ENCODE results near the gene PTGDS.

Gene PTGDS

DNA sequence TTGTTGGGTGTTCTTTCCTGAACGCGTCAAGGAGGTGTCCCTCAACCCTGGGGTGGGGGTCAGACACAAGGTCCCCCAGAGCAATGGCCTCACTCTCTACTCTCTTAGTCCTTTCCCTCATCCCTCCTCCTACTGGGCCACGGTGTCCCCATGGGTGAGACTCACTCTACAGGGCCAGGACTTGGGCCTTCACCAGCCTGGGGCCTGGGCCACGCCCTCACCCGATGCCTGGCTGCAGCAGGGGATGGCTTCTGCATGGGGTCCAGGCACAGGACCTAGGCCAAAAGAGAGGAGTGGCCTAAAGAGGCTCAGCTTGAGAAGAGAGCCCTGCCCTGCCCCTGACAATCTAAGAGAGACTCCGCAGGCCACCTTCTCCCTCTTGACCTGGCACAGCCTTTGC, 19.4 kb upstream of the PTGDS start:
- no peak for DNase-seq (ENCODE audit: low read depth, low spot score)

DNA sequence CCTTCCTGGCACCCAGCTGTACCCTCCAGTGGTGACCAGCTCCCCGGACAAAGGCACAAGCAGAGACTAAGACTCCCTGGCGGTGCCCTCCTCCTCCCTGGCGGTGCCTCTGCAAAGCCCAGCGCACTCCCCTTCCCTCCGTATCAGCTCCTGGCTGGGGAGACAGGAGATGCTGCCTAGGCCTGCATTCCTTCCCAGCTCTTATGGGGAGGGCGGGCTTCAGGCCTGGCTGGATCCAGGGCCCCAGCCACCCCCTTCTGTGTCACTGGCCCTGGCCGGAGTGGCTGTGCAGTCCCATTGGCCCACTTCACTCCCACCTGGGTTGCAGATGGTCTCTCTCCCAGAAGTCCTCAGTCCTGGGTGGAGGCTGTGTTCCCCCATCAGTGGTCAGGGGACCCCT, 18.8 kb upstream of the PTGDS start:
- DNase-seq (ENCODE audit: low read depth, low spot score): no peak

DNA sequence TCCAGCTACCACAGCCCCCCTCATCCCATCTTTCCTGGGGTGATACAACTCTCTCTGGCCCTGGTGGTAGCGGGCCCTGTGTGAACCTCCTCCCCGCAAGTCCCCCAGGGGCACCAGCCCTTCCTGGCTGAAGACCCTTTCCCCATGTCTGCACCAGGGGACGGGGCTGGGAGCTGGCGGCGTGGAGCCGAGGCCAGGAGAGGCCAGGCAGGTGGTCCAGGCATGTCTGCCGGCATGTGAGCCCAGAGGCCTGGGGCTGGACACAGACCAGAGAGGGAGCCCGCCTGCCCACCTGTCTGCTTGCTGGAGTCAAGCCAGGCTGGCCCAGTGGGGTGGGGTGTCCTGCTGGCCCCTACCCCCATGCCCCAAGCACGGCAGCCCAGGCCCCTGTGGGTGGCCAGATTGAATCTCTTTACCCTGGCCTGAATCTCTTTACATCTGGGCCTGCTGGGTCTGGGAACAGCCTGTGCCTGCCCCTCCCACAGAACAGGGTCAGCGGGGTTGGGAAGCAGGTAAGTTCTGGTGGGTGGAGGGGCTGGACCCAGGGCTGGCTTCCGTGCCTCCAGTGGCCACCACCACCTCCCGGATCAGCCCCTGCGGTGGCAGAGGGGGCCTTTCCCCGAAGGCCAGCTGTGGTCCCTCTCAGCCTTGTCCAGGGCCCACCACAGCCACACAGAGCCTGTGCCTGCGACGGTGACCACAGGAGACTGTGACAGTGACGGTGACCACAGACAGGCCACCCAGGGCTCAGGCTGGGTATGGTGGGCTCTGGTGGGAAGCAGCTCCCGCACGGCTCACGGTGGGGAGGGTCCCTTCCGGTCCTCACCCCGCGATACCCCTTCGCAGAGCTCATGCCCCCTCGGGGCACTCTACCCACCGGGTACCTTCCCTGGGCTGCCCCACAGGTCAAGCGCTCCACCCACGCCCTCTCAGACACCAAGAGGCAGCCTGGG, 18.1 kb upstream of the PTGDS start:
- DNase-seq (ENCODE audit: low read depth, low spot score): no peak

DNA sequence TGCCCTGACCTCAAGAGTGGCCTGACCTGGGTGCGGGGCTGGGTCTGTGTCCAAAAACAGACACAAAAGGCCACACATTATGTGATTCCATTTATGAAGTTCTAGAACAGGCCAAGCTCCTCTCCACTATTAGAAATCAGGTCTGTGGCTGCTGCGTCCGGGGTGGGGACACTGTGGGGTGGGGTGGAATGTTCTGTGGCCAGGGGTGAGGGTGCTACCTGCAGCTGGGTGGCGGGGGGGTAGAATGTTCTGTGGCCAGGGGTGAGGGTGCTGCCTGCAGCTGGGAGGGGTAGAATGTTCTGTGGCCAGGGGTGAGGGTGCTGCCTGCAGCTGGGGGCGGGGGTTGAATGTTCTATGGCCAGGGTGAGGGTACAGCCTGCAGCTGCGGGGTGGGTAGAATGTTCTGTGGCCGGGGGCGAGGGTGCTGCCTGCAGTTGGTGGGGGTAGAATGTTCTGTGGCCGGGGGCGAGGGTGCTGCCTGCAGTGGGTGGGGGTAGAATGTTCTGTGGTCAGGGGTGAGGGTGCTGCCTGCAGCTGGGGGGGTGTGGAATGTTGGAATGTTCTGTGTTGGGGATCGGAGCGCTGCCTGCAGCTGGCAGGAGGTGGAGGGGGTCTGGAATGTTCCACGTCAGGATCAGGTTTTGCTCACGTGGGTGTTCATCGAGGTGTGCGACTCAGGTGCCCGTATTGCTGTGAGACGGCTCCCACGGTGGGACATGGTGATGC, 16.9 kb upstream of the PTGDS start:
- no peak for DNase-seq (ENCODE audit: low read depth, low spot score)

DNA sequence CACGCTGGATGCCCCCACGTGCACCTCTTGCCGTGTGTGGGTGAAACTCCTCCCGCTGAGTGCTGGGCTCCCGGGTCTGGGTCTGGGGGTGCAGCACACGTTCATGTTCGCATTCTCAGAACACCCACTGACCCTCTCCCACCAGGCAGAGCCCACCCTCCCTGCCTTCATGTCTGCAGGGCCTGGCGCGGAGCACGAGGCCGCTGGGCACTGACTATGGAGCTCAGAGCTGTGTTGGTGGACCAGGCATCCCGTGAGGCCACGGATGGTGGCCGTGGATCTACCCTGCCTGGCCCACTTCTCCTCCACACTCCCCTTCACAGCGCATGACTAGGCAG, 16.4 kb upstream of the PTGDS start:
- DNase-seq (ENCODE audit: low read depth, low spot score): no peak

DNA sequence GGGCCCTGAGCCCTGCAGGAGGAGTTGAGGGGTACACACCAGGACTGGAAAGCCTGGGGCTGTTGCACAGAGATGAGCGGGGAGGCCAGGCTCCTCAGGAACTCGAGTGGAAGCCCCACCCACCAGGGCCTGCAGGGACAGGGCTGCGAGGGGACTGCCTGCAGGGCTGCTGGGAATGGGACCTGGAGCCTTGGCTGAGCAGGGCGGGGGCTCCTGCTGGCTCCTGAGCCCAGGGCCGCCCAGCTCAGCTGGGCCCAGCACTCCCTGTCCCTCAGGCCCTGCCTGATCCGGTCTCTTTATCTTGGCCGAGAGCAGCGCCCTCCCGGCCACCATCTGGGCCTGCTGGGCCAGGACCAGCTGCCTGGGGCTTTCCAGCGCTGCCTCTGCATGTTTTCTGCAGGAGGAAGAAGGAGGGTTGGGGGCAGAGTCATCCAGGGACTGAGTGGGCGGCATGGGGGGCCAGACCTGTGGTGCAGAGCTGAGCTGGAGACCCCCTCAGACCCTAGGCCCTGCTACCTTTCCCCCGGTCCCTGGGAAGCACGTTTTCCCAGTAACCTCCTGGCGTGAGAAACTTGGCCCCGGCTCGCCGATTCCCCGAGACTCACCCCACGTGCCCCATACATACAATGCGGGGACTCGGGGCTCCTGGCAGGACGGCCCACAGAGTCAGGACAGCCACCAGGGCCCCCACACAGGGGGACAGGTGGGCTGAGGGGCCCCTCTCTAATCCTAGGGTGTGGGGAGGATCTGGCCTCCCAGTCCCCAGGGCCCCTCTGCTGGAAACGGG, 15.8 kb upstream of the PTGDS start:
- DNase-seq (ENCODE audit: low read depth, low spot score): no peak

DNA sequence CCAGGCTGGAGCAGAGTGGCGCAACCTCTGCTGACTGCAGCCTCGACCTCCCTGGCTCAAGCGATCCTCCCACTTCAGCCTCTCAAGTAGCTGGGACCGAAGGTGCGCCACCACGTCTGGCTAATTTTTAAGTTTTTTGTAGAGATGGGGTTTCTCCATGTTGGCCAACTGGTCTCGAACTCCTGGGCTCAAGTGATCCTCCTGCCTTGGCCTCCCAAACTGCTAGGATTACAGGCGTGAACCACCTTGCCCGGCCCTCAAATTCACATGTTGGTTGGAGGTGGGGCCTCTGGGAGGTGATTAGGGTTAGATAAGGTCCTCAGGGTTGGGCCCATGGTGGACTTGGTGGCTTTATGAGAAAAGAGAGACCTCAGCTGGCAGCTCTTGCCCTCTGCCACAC, 15.1 kb upstream of the PTGDS start:
- no peak for DNase-seq (ENCODE audit: low read depth, low spot score)

DNA sequence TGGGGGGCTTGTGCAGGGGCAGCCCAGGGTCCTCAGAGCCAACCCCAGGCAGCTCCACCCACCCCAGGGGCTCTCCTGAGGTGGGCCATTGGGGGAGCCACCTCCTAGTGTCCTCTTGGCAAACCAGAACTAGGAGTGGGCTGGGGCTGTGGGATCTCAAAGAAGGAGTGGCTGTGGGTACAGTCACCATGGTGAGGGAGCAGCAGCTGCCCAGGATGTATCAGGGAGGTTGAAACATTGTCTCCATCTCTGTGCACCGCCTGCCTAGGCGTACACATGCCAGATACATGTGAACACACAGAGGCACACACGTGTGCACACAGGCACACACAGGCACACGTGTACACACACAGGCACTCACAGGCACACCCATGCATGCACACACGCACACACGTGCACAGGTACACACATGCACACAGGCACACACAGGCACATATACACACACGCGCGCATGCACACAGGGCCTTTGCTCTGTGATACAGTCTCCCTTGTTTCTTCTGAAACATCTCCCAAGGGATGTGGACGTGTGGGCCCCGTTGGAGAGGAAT, 14.5 kb upstream of the PTGDS start:
- DNase-seq (ENCODE audit: low read depth, low spot score): no peak

DNA sequence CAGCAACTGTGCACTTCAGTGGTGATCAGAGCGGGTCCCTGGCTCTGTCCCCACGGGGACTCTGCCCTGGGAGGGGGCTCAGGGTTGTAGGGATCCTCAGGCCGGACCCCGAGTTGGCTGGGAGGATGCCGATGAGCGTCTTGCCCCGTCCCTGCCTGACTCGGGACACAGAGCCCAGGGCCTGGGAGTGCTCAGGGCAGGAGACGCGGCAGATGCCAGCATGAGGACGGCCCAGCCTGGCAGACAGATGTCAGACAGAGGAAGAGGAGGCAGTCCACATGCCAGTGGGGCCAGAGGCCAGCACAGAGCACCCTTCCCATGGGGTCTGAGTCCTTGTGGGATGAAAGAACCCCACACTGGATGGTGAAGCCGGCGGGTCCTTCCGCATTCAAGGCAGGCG, 14.0 kb upstream of the PTGDS start:
- no peak for DNase-seq (ENCODE audit: low read depth, low spot score)

DNA sequence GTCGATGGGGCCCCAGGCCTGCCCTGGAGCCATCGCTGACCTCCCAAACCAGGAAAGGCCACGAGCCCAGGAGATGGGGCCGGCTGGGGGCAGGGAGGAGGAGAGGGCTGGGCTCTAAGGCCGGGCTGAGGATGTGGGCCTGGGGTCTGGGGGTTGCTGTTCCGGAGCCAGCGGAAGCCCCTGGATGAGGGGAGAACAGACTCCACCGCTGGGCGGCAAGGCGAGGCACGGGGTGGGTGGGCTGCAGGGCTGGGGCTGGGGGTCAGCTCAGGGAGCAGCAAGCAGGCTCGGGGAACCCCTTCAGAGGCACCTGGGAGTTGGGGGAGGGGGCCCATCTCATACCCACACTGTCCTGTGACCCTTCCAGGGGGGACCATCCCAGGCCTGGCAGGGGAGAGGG, 13.6 kb upstream of the PTGDS start:
- DNase-seq (ENCODE audit: low read depth, low spot score): no peak

DNA sequence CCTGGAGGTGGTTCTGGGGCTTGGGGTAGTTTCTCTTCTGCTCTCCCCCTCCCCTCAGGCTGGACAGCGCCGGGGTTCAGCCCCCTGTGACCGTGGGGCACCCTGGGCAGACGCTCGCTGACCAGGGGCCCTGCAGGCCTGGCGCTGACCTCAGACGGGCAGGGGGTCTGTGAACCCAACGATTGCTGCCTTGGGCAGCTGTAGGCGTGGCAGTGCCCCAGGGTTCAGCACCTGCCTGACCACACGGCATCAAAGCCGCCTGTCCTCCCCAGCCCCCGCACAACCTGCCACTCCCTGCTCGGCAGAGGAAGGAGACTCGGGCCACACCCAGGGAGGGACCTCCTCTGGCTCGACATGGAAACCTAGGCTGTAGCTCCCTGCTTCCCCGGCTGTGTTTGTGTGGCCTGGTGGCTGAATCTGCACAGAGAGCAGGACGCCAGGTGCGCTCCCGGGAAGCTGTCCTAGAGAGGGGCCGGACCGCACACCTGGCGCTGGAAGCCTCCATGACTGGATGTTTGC, 13.1 kb upstream of the PTGDS start:
- DNase-seq (ENCODE audit: low read depth, low spot score): no peak

DNA sequence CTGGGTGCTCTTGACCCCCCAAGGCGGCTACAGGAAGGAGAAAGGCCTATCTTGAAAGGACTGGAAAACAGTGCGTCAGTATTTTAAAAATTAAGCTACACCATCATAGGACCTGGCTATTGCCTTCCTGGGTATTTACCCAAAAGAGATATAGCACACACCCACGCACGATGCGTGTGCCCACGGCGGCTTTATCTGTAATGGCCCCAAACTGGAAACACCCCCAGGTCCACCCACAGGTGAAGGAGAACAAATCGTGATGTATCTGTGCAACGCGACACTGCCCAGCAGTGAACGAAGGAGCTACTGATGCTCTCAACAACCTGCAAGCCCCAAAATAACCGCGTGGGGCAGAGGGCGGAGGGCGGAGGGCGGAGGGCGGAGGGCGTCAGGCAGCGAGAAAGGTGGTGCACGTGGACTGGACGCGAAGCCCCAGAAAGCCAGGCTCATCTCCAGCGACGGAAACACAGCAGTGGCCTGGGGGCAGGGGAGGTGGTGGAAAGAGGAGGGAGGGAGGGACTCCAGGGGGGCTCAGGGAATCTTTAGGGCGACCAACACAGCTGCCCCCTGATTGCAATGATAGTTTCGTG, 12.4 kb upstream of the PTGDS start:
- no peak for DNase-seq (ENCODE audit: low read depth, low spot score)

DNA sequence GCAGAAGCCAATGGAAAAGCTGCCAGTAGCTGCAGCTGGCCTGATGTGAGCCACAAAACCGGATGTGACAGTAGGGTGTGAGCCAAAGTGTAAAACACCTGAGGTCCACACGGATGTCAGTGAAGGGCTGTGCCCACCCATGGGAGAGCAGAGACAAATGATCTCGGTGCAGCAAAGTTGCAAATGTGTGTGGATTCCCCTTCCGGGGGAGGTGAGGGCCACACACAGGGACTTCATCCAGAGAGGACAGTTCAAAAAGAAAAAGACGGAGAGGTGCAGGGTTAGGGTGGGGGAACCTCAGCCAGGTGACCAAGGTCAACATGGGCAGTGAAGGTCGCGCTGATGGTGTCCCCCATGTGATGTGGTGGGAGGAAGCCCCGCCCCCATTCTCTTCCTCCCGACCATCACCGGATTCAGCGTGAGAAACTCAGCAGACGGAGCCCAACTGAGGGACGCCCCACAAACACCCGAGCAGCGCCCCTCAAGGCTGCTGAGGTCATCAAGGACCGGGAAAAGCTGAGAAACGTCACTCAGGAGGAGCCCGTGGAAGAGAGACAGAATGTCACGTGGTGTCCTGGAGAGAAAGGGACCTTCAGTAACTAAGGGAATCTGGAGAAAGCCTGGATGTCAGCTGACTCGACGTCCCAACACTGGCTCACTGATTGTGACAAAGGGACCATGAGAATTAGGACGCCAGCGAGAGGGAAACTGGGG, 11.4 kb upstream of the PTGDS start:
- no peak for DNase-seq (ENCODE audit: low read depth, low spot score)

DNA sequence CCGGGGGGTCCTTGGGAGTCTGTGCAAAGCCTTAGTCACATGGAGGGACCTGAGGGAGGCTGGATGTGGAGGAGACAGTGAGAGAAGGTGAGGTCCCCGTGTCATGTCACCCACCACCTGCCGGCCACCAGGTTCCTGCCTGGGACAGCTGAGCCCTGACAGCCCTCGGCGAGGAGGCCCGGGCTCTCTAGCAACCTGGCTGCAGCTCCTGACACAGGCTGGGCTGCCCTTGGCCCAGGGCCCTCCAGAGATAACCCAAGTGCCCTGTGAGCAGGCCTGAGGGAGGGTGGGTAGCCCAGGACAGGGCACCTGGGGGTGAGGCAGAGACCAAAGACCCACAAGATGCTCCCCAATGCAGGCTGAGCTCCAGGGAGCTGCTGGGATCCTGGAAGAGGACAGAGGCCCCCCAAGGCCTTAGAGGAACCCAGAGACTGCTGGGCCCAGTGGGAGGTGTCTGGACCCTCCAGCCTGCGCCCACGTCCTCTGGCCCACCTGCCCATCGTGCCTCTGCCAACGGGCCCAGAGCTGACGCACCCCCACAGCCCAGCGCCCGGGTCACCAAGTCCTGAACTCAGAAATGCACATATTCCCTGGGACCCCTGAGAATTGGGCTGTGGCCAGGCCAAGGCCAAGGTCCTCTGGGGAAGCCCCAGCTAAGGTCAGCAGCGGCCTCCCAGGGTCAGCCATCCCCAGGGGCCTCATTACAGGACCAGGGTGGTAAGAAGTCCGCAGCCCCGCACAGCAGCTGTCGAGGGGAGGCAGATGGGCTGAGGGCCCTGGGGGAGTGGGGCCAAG, 8.8 kb upstream of the PTGDS start:
- DNase-seq (ENCODE audit: low read depth, low spot score): no peak

DNA sequence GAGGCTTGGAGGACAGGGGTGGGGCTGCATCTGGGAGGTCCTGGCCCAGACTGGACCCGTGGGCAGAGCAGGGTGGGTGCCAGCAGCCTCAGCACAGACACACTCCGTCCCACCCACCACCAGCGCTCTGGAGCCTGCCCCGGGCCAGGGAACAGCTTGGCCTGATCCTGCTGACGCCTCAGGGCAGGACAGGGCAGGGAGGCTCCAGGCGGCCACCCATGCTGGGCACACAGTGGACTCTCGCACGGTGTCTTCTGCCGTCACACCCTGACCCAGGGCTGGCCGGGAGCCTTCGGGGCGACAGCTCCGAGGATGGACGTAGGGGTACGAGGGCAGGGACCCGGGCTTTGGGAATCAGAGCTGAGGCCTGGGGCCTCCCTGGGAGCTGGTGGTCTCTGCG, 8.2 kb upstream of the PTGDS start:
- DNase-seq (ENCODE audit: low read depth, low spot score): no peak

DNA sequence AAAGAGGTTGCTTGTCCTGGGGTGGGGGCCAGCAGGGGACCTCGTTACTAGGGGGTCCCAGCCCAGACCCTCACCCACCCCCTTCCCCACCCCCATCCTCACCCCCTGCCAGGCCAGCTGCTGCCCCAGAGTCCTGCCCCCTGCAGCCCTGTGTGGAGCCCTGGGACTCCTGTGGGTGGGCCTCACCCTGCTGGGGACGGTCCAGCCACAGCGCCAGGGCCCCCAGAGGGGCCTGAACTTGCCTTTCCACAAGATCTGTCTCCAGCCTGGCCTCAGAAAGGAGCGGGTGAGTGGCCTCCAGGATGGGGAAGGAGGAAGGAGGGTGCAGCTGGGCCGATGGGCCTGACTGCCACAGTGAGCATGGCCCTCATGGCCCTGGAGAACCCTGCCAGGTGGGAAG, 7.5 kb upstream of the PTGDS start:
- no peak for DNase-seq (ENCODE audit: low read depth, low spot score)

DNA sequence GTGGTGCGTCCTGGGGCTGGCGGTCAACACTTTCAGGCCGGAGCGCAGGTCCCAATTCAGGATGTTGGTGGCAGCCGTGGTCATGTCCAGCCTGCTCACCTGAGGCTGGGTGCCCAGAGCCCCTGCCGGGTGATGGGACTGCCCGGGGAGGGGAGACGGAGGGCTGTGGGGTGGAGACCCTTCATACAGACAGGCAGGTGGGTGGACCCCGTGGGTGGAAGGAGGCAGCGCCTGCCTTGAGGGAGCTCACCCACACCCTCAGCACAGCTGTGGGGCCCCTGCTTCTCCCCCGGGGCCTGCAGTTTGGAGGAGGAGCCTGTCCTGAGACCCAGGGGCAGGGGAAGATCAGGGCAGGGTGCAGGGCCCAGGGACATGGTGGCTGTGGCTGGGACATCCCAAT, 6.9 kb upstream of the PTGDS start:
- no peak for DNase-seq (ENCODE audit: low read depth, low spot score)

DNA sequence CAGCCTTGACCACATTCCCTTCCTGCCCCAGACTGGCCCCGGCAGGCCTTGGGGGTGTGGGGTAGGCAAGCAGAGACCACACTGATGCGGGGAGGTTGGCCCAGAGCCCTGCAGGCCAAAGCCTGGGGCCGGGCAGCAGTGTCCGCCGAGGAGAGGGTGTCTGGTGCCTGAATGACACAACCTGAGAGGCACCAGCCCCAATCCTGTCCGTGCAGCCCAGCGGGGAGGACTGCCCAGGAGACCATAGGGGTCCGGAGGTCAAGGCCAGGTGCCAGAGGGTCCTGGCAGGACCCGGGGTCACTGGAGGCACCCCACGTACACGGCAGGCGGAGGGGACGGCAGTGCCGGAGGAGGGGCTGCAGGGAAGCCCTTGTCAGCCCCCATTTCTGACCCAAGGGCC, 5.6 kb upstream of the PTGDS start:
- no peak for DNase-seq (ENCODE audit: low read depth, low spot score)

DNA sequence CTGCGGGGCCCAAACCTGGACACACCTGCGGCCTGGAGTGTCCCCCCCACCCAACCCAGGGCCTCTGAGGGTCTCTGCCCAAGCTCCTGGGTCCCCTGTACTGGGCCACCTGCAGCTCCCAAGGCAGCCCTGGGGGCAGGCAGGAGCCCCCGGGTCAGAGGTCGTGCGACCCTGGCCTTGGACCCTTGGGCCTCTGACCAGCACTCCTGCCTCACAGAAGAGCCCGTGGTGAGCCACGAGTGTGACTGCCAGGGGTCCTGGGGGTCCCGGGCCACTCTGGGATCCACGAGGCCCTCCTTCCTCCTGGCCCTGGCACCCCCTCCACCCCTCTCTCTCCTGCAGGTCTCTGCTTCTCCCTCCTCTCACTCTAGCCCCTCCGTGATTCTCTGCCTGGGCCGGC, 5.0 kb upstream of the PTGDS start:
- no peak for DNase-seq (ENCODE audit: low read depth, low spot score)

DNA sequence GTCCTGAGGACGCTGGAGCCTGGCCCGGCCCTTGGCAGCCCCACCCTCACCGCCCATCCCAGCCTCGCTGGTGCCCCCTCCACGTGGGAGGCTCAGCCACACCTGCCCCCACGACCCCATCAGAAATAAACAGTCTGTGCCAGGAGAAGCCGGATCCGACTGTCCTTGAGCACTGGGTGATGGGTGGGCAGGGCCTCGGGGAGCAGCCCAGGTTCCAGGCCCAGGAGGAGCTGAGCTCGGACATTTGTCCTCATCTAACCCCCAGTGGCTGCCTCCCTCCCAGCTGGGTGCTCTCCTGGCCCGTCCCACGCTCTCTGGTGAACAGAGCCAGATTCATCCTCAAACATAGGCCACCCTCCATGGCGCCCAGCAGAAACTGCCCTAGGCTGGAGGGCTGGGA, 4.6 kb upstream of the PTGDS start:
- no peak for DNase-seq (ENCODE audit: low read depth, low spot score)
